Activated gamma-delta T cell (primary cell): ENCODE measurements around the gene IGSF23.

Experiments used
- DNase-seq: peaks from one replicate; lab custom pipeline; 2025; lab: John Stamatoyannopoulos, UW
- total RNA-seq, 2 donors: gene quantifications; one replicate each; lab custom pipeline; 2026; lab: John Stamatoyannopoulos, UW

Gene IGSF23
- total RNA-seq = 0 reads per million in 2 donors

- no peak for DNase-seq
Measured at GRCh38 chr19:44613295-44614178, at the start of gene IGSF23. IGSF23 (plus strand) TSS chr19:44613563; CDS start chr19:44613646, 83 bp downstream.

DNA sequence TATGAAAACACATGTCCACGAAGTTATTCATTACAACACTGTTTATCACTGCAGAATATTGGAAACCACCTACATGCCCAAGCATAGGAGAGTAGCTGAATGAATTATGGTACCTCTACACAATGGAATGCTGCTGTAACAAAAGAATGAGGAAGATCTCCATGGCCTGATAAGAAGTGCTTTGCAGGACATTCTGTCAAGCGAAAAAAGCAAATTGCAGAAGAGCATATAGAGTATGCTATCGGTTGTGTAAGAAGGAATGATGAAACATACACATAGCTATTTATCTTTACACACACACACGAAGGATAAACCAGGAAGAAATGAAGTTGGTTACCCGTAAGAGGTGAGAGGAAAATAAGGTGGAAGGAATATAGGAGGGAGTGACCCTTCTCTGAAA, 46.4 kb upstream of the IGSF23 start:
- no peak for DNase-seq

DNA sequence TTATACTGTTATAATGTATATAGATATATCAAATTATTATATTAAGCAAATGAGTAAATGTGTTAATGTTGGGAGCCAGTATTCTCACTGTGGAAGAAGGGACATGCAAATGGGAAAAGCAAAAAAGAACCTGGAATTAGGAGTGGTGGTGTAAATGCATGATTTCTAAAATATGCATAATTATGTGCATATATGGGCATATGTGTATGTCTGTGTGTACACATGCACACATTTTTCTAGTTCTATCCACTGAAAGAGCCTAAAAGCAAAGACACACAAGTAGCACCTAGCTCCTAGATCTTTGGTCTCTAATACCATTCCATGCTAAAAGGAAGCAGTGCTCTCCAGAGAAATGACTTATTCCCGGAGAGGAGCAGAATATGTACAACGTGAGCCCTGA, 45.6 kb upstream of the IGSF23 start:
- DNase-seq = no peak

DNA sequence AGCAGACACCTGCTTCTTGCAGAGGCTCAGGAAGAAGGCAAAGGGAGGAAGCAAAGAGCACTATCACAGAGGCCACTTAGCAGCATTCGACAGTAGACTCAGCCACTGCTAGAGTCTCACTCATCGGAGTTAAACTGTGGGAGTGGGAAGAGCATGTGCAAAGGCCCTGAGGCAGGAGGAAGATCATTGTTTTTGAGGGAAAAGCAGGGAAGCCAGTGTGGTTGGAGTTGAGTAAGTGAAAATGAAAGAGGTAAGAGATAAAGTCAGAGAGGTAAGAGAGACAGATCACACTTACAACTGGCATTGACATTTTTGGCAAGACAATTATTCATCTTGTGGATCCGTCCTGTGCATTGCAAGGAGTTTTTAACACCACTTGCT, 42.8 kb upstream of the IGSF23 start:
- DNase-seq = no peak

DNA sequence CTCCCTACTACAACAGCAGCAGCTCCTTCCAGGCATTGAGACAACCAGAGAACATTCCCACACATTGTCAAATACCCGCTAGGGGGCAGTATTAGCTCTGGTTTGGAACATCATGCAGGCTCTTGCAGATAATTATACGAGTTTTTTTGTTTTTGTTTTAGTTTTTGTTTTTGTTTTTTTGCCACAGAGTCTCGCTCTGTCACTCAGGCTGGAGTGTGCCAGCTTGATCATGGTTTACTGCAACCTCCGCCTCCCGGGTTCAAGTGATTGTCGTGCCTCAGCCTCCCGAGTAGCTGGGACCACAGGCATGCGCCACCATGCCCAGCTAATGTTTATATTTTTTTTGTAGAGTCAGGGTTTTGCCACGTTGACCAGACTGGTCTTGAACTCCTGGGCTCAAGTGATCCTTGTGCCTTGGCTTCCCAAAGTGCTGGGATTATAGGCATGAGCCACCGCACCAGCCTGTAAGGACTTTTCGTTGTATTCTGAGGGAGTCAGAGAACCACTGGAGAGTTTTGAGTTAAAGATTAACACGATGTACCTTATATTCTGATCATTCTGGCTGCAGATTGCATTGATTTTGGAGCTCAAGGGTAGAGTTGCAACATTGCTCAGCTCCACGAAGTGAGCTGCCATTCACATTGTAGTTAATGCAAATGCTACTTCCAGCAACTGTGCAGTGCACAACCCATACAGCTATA, 42.2 kb upstream of the IGSF23 start:
- DNase-seq = no peak

DNA sequence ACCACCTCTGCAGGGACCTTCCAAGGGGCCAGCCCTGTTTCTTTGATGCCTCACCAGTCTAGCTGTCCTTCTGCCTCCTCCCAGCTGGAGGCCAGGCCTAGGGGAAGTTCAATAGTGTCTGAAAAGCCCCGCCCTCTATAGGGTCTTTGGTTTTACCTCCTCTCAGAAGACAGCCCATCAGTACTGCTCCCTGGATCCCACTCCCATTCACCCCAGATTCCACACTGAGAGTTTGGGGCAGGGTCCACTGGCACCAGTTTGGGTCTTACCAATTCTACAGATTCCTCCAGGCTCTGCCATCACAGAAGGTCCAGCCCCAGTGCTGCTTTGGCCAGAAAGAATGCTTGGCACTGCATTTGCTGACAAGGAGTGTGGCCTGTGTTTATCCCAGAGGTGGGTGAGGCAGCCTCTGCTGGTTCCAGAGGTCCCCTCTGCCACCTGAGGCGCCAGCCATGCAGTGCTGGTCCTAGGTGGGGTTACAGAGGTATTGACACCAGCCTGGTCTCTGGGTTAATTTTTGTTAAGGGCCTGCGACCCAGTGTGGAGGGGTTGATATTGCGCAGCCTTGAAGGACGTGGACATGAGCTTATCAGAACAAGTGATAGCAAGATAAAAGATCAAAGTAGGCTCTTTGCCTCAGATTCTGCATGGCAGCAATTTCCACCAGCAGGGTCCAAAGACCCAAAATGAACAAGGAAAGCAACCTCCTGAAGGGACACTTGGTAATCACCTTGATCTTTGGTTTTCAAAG, 41.4 kb upstream of the IGSF23 start:
- DNase-seq = no peak

DNA sequence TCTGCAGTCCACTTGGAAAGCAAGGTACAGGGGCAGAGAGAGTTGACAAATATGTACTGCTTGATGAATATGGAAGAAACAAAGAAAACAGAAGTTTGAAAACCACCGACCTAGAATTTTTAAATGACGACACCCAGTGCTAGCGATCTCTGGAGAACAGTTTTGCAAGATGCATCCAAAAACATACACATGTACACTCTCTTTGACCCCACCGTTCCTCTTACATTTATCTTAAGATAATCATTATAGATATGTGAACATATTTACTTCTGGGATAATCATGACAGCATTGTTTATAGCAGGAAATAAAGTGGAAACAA, 40.8 kb upstream of the IGSF23 start:
- DNase-seq = no peak

DNA sequence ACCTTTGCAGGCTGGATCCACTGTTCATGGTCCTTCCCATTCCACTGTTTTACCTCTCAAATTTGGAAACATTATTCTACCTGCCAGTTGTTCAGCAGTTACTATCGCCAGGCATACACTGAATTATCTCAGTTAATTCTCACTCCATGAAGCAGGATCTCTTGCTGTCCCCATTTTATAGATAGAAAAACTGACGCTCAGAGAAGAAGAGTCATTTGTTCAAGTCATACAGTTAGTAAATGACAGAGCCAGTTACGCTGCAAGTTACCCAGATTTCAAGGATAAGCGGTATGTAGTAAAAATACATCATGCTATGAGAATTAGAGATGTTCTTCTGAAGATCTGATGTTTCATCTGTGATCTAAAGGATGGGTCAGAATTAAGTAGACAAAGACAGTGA, 40.2 kb upstream of the IGSF23 start:
- no peak for DNase-seq

- no peak for DNase-seq
Measured at GRCh38 chr19:44573627-44574026, 39.7 kb upstream of the IGSF23 start.

DNA sequence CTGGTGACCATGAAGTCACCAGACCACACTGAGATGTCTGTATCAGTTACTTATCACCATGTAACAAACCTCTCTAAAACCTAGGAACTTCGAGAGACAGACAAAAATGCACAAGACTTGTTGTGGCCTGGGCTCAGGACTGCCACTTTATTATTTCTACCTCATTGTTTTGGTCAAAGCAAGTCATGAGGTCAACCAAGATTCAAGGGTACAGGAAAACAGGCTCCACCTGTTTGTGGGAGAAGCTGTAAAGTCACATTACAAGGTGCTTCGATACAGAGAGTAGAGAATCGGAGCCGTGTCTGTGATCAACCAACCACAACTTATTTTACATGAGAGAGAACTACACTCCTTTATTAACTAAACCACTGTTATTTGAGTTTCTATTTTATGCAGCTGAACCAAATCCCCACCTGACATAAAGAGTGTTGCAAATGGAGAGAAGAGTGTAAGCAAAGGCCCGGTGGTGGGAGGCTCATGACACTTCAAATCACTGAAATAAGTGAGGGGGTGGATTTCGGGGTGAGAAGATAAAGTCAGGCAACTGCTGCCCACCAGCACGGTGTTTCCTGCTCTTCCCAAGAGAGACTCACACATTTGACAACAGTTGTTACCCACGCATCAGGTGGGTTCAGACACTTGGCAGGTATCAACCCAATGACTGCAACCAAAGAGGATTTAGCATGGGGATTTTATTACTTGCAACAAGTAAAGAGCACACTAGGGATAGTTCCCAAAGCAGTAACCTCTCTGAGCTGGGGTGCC, 39.0 kb upstream of the IGSF23 start:
- no peak for DNase-seq

- DNase-seq = no peak
Measured at GRCh38 chr19:44575116-44575700, 38.2 kb upstream of the IGSF23 start.

DNA sequence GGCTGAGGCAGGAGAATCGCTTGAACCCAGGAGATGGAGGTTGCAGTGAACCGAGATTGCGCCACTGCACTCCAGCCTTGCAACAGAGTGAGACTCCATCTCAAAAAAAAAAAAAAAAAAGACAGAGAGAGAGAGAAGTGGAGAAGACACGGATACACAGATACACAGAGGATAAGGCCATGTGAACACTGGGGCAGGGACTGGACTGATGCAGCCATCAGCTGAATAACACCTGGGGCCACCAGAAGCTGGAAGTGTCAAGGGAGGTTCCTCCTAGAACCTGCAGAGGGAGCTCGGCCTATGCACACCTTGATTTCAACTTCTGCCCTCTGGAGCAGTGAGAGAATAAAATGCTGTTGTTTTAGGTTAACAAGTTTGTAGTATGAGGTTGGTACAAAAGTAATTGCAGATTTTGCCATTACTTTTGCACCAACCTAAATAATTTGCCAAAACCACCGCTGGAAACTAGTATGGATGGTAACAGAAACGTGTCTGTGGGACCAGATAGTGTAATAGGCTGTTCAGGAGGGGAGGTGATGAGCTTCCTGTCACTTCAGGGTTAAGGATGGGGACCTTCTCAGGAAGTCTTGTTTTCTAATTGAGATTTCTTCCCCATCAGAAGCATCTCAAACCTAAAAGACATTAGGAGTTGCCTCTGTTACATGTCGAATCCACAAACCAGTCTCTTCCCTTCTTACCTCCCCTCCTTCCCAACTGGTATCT, 36.4 kb upstream of the IGSF23 start:
- DNase-seq = no peak

DNA sequence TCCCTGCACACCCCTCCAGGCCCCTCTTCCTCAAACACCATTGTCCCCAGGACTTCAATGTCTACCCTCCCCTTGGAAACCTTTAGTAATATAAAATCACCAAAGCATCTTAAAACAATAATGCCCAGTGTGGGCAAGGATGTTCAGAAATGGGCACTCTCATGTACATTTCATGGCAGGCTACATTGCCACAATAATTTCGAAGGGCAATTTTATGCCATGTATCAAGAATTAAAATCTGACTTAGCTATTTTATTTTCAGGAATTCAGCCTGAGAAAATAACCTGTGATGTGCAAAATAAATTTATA, 35.8 kb upstream of the IGSF23 start:
- no peak for DNase-seq

GRCh38 chr19:44579663-44580365, 33.5 kb upstream of the IGSF23 start:
- no peak for DNase-seq

DNA sequence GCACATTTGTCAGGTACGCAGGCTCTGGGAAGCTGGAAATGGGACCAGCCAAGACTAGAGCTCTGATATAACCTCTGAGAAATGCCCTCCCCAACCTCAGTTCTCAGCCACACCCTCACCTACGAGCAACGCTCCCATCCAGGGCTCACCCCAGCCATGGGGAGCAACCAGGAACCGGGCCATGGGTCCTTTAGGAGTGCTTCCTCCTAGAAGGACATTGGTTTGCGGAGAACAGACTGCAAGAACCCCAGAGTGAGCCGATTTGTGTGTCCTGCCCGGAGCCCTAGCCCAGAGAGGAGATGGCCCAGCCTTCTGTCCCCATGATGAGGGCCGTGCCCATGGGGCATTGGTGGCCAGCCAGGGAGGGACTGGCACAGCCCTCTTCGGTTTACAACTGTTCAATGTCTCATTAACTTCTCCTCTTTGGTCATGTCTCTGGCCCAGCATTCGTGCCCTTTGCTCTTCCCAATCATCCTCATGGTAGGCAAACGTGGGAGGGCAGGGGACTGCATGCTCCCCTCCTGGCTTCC, 32.9 kb upstream of the IGSF23 start:
- DNase-seq = no peak

DNA sequence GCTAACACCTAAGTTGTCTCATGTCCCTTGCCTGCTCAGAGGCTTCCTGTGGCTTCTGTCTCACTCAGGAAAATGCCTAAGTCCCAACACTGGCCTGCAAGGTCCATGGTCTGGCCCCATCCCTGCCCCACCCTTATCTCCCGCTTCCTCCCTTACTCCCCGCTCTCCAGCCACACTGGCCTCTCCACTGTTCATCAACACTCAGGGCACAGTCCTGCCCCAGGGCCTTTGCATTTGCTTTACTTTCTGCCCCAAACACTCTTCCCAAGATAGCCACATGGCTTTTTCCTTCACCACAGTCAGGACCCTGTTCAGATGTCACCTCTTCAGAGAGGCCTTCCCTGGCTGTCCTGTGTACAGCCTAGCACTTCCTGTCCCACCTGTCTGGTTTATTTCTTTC, 32.1 kb upstream of the IGSF23 start:
- DNase-seq = no peak

DNA sequence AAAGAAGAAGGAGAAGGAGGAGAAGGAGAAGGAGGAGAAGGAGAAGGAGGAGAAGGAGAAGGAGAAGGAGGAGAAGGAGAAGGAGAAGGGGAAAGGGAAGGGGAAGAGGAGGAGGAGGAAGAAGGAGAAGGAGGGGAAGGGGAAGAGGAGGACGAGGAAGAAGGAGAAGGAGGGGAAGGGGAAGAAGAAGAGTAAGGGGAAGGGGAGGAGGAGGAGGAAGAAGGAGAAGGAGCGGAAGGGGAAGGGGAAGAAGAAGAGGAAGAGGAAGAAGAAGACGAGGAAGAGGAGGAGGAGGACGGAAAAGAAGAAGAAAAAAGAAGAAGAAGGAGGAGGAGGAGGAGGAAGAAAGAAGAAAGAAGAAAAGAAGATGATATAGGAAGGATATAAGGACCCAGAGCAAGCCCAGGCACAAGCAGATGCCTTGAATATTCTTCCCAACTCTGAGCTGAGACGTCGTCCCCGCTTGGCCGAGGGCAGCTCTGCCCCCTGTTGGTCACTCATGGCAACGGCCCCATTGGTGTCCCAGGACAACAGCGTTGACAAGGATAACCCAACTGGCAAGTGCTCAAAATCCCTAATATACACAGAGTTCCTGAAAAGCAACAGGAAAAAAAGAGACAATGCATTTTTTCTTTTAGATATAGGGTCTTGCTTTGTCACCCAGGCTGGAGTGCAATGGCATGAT, 30.6 kb upstream of the IGSF23 start:
- no peak for DNase-seq

GRCh38 chr19:44585371-44586133, 27.8 kb upstream of the IGSF23 start:
- no peak for DNase-seq
